Osteocyte (in vitro differentiated cells): ENCODE results near the gene SMYD3. TPM values are rescaled to one million over a fixed set of nuclear protein-coding genes. Genes with fewer than 3 reads are reported as not detected.

Source experiments
- DNase-seq: peaks from one replicate; pipeline ENCODE4 v3.0.0; 2021; ENCODE audit warnings: mixed read lengths; ENCODE audit not compliant: unreplicated experiment; ENCODE audit errors: extremely low spot score
- H3K27ac Mint-ChIP-seq: one replicate; pipeline ENCODE4 v1.8.0; 2021; ENCODE audit warnings: mild to moderate bottlenecking, mixed read lengths; ENCODE audit not compliant: unreplicated experiment
- H3K27me3 Mint-ChIP-seq: one replicate; pipeline ENCODE4 v1.8.0; 2021; ENCODE audit warnings: mixed read lengths; ENCODE audit not compliant: unreplicated experiment
- H3K36me3 Mint-ChIP-seq: one replicate; pipeline ENCODE4 v1.8.0; 2021; ENCODE audit warnings: mixed read lengths; ENCODE audit not compliant: unreplicated experiment
- H3K4me1 Mint-ChIP-seq: one replicate; pipeline ENCODE4 v1.8.0; 2021; ENCODE audit warnings: mixed read lengths; ENCODE audit not compliant: unreplicated experiment
- H3K4me3 Mint-ChIP-seq: one replicate; pipeline ENCODE4 v1.8.0; 2021; ENCODE audit warnings: mild to moderate bottlenecking, moderate library complexity, mixed read lengths; ENCODE audit not compliant: unreplicated experiment
- H3K9me3 Mint-ChIP-seq: one replicate; pipeline ENCODE4 v1.8.0; 2021; ENCODE audit warnings: mixed read lengths; ENCODE audit not compliant: unreplicated experiment
- CTCF ChIP-seq: fragments of 200-600 bp; sonication (generic); IDR thresholded peaks from 2 replicates; pipeline ENCODE4 v1.5.0; 2021; ENCODE audit warnings: antibody characterized with exemption, mild to moderate bottlenecking, moderate library complexity
- total RNA-seq: library from RNA; stranded (reverse); gene quantifications from 2 replicates; pipeline ENCODE4 v1.2.1, GENCODE V29; 2021

SMYD3 gene
- total RNA-seq, 1 donor from 2014 or later, result 22.3 TPM

GRCh38 chr1:245903851-245904250 lies 603.2 kb downstream of the SMYD3 start:
- Mint-ChIP-seq H3K36me3 (peaks cover 3% of the 10 kb centered on the region), H3K4me1 (peaks cover 3% of the 10 kb centered on the region), H3K27me3 (no peaks in the 10 kb centered on the region), H3K4me3 (no peak overlapping the region), H3K9me3 (no peaks in the 10 kb centered on the region), H3K27ac (no peak overlapping the region)
- no peak for TF ChIP-seq CTCF
- no peak for DNase-seq

- no peak for TF ChIP-seq CTCF
- no peaks in the 10 kb centered on the region for H3K9me3 Mint-ChIP-seq
- no peak overlapping the region for H3K4me3 Mint-ChIP-seq
- H3K27me3 Mint-ChIP-seq, result no peaks in the 10 kb centered on the region
- H3K36me3 Mint-ChIP-seq, result peaks cover 3% of the 10 kb centered on the region
- no peak overlapping the region for H3K27ac Mint-ChIP-seq
- DNase-seq, result no peak
- peaks cover 9% of the 10 kb centered on the region for H3K4me1 Mint-ChIP-seq
These were observed 605.5 kb downstream of the SMYD3 start for GRCh38 chr1:245901565-245901964.

- no peak overlapping the region for H3K4me3 Mint-ChIP-seq
- peaks cover 3% of the 10 kb centered on the region for H3K36me3 Mint-ChIP-seq
- TF ChIP-seq CTCF, result no peak
- H3K9me3 Mint-ChIP-seq, result no peaks in the 10 kb centered on the region
- H3K27ac Mint-ChIP-seq, result no peak overlapping the region
- no peak for DNase-seq
- H3K27me3 Mint-ChIP-seq, result no peaks in the 10 kb centered on the region
- H3K4me1 Mint-ChIP-seq, result peaks cover 13% of the 10 kb centered on the region
These were observed 606.0 kb downstream of the SMYD3 start for GRCh38 chr1:245901037-245901436.

GRCh38 chr1:245898581-245898980 lies 608.5 kb downstream of the SMYD3 start:
- Mint-ChIP-seq H3K4me1 (peaks cover 13% of the 10 kb centered on the region), H3K4me3 (no peak overlapping the region), H3K27ac (no peak overlapping the region), H3K27me3 (no peaks in the 10 kb centered on the region), H3K36me3 (peaks cover 5% of the 10 kb centered on the region), H3K9me3 (no peaks in the 10 kb centered on the region)
- no peak for DNase-seq
- TF ChIP-seq CTCF, result no peak

GRCh38 chr1:245896258-245896657 lies 610.8 kb downstream of the SMYD3 start:
- Mint-ChIP-seq H3K9me3 (peaks cover 5% of the 10 kb centered on the region), H3K27ac (no peak overlapping the region), H3K4me3 (no peak overlapping the region), H3K36me3 (peaks cover 9% of the 10 kb centered on the region), H3K4me1 (peaks cover 13% of the 10 kb centered on the region), H3K27me3 (no peaks in the 10 kb centered on the region)
- no peak for TF ChIP-seq CTCF
- DNase-seq, result no peak
